Mucosa of descending colon (tissue), 3 donors: Measurements from ENCODE around the gene ZNF700. TPM values are rescaled to one million over a fixed set of nuclear protein-coding genes. Genes with fewer than 3 reads are reported as not detected.
A peak's percentile ranks its signal among the peaks of the same experiment; 100 is the strongest.
"Not testable (repeated sequence)": the region's sequence is repeated elsewhere in the genome, so short reads cannot be mapped to it uniquely, and the experiment has no call there.

ENCODE experiments used
- ATAC-seq: fragments of 200-7000 bp; cut with Tn5 transposase; one replicate; pipeline ENCODE4 v1.9.1; 2020; ENCODE audit warnings: mild to moderate bottlenecking, moderate library complexity
- DNase-seq, 3 donors: peaks; one replicate each; pipeline ENCODE4 v3.0.0-alpha.2; 2020
- H3K36me3 ChIP-seq: fragments of 200-600 bp; one replicate; pipeline ENCODE4 v1.8.0; 2021; ENCODE audit warnings: low read depth, mild to moderate bottlenecking
- H3K4me1 ChIP-seq: fragments of 200-600 bp; one replicate; pipeline ENCODE4 v1.8.0; 2021; ENCODE audit warnings: low read depth, mild to moderate bottlenecking
- H3K4me3 ChIP-seq: fragments of 200-600 bp; one replicate; pipeline ENCODE4 v1.8.0; 2021; ENCODE audit warnings: mild to moderate bottlenecking
- H3K9me3 ChIP-seq: fragments of 200-600 bp; one replicate; pipeline ENCODE4 v1.8.0; 2021; ENCODE audit warnings: mild to moderate bottlenecking
- CTCF ChIP-seq: fragments of 200-600 bp; IDR thresholded peaks from one replicate; pipeline ENCODE4 v1.8.0; 2022; ENCODE audit warnings: antibody characterized with exemption, mild to moderate bottlenecking
- intact Hi-C, 2 donors: fragments of 100-400 bp; cut with DNase I in 1 of 2; cut with micrococcal nuclease in 1 of 2; formaldehyde crosslinking; loops; one replicate each; pipeline versions ENCODE4 v1.11.0 to v1.11.1; 2022; cut with DNase I, micrococcal nuclease
- long read RNA-seq, 2 donors: library from polyadenylated mRNA; unstranded; transcript quantifications; one replicate each; pipeline ENCODE4 v2.0.0, GENCODE V29; 2019 to 2021
- total RNA-seq, 3 donors: library from RNA; stranded (reverse); fragmentation: NEBNext Ultra II Directional in 2 of 3; extraction: Animal tissue kit (Norgen Biotek cat#: 25700) in 2 of 3; gene quantifications; one replicate each; pipeline versions ENCODE4 v1.2.1 to v1.2.4, GENCODE V29; 2021 to 2023
- donor health status: DM: no; HTN: no; CAD: no; lungs with moderate emphysema.
- donor health status: DM: no; HTN: no; CAD: no.
- donor health status: DM: no; HTN: yes; CAD: no.

Gene ZNF700
- 10 to 100 TPM; 16.3 to 25.2 (median 17.1) TPM for total RNA-seq
- long read RNA-seq, donor 1, partial matches to known transcripts = 0 of 7 reads
- long read RNA-seq, donor 1, other reads (novel, unspliced or antisense) = 1 of 7 reads
- long read RNA-seq, donor 2 = 0 reads

DNA sequence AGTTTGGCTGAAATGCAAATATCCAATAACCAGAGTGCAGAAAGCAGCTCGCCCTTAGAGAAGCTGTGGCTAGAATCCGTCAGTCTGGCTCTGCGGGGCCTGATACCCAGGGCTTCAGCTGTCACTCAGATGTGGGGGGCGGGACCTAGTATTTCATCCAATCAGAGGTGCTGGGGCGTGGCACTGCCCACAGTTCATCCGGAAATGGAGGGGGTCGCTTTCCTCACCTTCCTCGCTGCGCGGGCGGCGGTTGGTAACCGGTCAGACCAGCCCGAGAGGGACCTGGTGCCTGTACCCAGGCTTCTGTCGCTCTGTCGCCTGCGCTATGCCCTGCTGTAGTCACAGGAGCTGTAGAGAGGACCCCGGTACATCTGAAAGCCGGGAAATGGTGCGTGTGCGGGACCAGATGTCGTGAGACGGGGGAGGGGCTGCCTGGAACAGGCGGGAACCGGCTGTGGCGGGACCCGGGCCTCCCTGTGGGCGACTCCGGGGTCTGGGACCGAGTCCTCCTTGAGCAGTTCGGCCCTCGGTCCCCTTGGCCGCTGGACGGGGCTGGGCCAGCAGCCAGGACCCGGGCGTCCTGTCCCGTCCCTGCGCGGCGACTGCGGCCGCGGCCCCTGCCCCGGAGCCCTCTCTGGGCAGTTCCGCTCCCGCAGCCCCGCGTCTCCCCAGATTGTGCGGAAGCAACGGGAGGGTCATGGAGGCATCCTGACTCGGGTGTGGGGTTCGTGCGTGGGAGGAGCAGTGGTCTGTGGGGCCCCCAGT lies at the start of gene ZNF700:
ZNF700 (plus strand) TSS at position 222 of the 765 bp plus-strand sequence; CDS start at position 326, 104 bp downstream.
- peaks cover 10% of the 10 kb centered on the region for H3K4me1 ChIP-seq
- H3K9me3 ChIP-seq = peaks cover 6% of the 10 kb centered on the region
- intact Hi-C loops = loop anchor here in 1 of 2 donors (2.0 kb wide), 1 partner anchor 64 kb away; no protein-coding TSS in a partner anchor
- TF ChIP-seq CTCF = no peak
- peak within 1 kb of the TSS; percentile 76 for H3K4me3 ChIP-seq
- peak; percentile 95 to 100 (median 95) for DNase-seq
- H3K36me3 ChIP-seq = no peaks in the 10 kb centered on the region
- ATAC-seq = peak; percentile 96

GRCh38 chr19:11879687-11880266 lies 45.1 kb upstream of the ZNF700 start:
- intact Hi-C loops = loop anchor here in 1 of 2 donors (10.0 kb wide), 1 partner anchor 265 kb away; the partner anchor contains the start of gene ZNF20

DNA sequence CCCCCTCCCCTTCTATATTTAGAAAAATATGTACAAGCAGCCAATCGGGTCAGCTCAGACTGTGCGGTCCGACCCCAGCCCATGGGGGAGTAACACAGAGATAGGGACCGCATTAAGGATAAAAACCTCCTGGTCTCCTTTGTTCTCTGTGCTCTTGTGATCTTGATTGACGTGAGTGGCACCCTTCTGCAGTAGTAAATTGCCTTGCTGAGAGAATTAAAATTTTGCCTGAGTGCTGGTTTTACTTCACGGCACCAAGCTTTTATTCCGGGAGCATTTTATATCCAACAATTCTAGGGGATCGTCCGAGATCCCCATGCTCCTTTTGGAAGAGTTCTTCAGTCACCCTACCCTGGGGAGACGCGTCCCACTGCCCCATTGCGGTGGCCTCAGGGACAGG lies 44.3 kb upstream of the ZNF700 start:
- TF ChIP-seq CTCF = no peak
- H3K4me1 ChIP-seq = no peaks in the 10 kb centered on the region
- H3K9me3 ChIP-seq = no peaks in the 10 kb centered on the region
- intact Hi-C loops = loop anchor here in 1 of 2 donors (10.0 kb wide), 1 partner anchor 264 kb away; the partner anchor contains the start of gene ZNF20
- no peak for DNase-seq
- H3K36me3 ChIP-seq = no peaks in the 10 kb centered on the region
- H3K4me3 ChIP-seq = no peak overlapping the region
- no peak for ATAC-seq

More at GRCh38 chr19:11879687-11880266, 45.1 kb upstream of the ZNF700 start:
- H3K36me3 ChIP-seq, H3K4me1 ChIP-seq, H3K9me3 ChIP-seq, H3K4me3 ChIP-seq: not testable (repeated sequence)
- DNase-seq (peak in 2 of 3 donors; percentile 19 to 37), ATAC-seq (peak; percentile 47)

DNA sequence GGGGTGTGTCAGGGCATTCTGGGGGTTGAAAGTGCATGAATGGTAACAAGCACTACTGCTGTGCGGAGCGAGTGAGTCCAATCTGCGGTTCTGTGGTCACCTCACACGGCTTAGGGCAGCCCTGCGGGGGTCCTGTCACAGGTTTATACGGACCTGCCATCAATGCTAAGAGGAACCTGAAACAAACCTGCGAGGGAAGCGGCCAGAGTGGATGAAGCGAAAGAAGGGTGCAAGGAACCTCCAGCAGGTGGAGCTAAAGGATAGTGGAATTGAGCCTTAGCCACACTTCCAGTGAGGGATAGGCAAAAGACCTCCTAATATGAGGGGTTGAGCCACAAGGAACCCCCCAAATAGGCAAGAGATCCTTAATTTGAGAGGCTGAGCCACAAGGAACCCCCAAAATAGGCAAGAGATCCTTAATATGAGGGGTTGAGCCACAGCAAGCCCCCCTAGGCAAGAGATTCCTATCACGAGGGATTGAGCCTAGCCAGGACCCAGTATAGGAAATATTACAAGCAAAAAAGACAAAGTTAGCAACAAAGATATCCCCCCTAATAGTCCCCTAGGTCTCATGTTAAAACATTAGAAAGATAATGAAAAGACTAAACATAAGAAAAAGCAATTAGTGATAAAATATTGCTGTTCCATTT lies 43.6 kb upstream of the ZNF700 start:
- no peaks in the 10 kb centered on the region for H3K4me1 ChIP-seq
- no peak overlapping the region for H3K4me3 ChIP-seq
- DNase-seq (peak in 2 of 3 donors; percentile 51 to 88), ATAC-seq (peak; percentile 90)
- H3K9me3 ChIP-seq = no peaks in the 10 kb centered on the region
- no peaks in the 10 kb centered on the region for H3K36me3 ChIP-seq
- intact Hi-C loops = loop anchor here in 1 of 2 donors (10.0 kb wide), 1 partner anchor 264 kb away; the partner anchor contains the start of gene ZNF20
- peak; percentile 40 for TF ChIP-seq CTCF

DNA sequence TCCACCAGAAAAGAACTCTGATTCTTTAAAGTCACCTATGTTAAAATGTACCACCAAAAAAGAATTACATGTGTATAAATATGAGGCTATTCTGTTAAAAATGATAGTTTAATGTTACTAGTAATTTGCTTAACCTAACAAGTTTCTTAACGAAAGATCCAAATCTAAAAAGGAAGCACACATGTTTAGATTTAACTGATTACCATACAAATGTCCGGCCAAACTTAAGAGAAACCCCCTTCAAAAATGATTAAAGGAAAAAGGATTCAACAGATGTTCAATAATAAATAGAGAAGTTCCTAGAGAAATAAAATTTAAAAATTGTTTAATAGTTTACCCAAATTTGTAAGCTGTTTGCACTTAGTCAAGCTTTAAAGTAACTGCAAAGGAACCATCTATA lies 42.3 kb upstream of the ZNF700 start:
- no peak for TF ChIP-seq CTCF
- H3K9me3 ChIP-seq = no peaks in the 10 kb centered on the region
- no peak overlapping the region for H3K4me3 ChIP-seq
- no peaks in the 10 kb centered on the region for H3K4me1 ChIP-seq
- ATAC-seq (no peak), DNase-seq (no peak)
- intact Hi-C loops = loop anchor here in 1 of 2 donors (10.0 kb wide), 1 partner anchor 262 kb away; the partner anchor contains the start of gene ZNF20
- H3K36me3 ChIP-seq = no peaks in the 10 kb centered on the region
